H1 (cell line): ENCODE data around the gene COL21A1. TPM values are rescaled to one million over a fixed set of nuclear protein-coding genes. Genes with fewer than 3 reads are reported as not detected.

ENCODE experiments used
- CTCF ChIA-PET: fragments of 300-600 bp; sonication (Branson Sonifier 250); formaldehyde crosslinking; loops from one replicate; lab custom pipeline; 2021; ENCODE audit not compliant: partially characterized antibody; lab: Charles Lee
- POLR2A ChIA-PET: fragments of 300-600 bp; sonication (Branson Sonifier 250); formaldehyde crosslinking; loops from one replicate; lab custom pipeline; 2021; ENCODE audit warnings: inconsistent platforms; ENCODE audit not compliant: partially characterized antibody; lab: Charles Lee
- DNase-seq, 2 experiments: peaks; one replicate each; pipeline versions ENCODE4 v3.0.0 to v3.0.0-alpha.2; 2010 to 2022; ENCODE audit warnings: low spot score in 2 of 2, low read depth in 1 of 2, mixed read lengths in 1 of 2
- FAIRE-seq: peaks from 2 replicates; lab custom pipeline; 2011; peaks lifted over from hg19 to GRCh38; lab: Jason Lieb, UNC
- H2AFZ ChIP-seq: 2 replicates; pipeline ENCODE4 v1.8.1; 2012; ENCODE audit warnings: low read length, inconsistent platforms
- H2AK5ac ChIP-seq: 2 replicates; pipeline ENCODE4 v1.6.1; 2013; ENCODE audit warnings: low read depth, low read length
- H2BK120ac ChIP-seq: replicated peaks from 2 replicates; pipeline ENCODE3; 2013; ENCODE audit warnings: low read depth, low read length, inconsistent platforms
- H2BK12ac ChIP-seq: 2 replicates; pipeline ENCODE4 v1.6.1; 2013; ENCODE audit warnings: low read depth, low read length
- H2BK15ac ChIP-seq: 2 replicates; pipeline ENCODE4 v1.6.1; 2013; ENCODE audit warnings: low read length
- H2BK20ac ChIP-seq: 2 replicates; pipeline ENCODE4 v1.6.1; 2013; ENCODE audit warnings: low read length
- H2BK5ac ChIP-seq: 2 replicates; pipeline ENCODE4 v1.6.1; 2013; ENCODE audit warnings: low read depth, low read length
- H3K14ac ChIP-seq: 2 replicates; pipeline ENCODE4 v1.6.1; 2013; ENCODE audit warnings: inconsistent platforms; ENCODE audit not compliant: insufficient read length
- H3K18ac ChIP-seq: 2 replicates; pipeline ENCODE4 v1.6.1; 2013; ENCODE audit warnings: low read length; ENCODE audit errors: extremely low read depth
- H3K23ac ChIP-seq: 2 replicates; pipeline ENCODE4 v1.6.1; 2013; ENCODE audit warnings: inconsistent platforms; ENCODE audit not compliant: insufficient read length
- H3K23me2 ChIP-seq: 2 replicates; pipeline ENCODE4 v1.6.1; 2013; ENCODE audit warnings: low read depth, low read length
- H3K27ac ChIP-seq: 2 replicates; pipeline ENCODE4 v1.6.1; 2011; ENCODE audit warnings: low read depth, low read length, inconsistent platforms
- H3K27me3 ChIP-seq, 4 experiments: replicated peaks in 1 of 4; 1 replicate in 1 of 4; 2 replicates in 3 of 4; pipeline versions ENCODE4 v1.6.1 to v1.8.1; 2011 to 2013; ENCODE audit warnings: low read length in 3 of 4, mild to moderate bottlenecking in 3 of 4, inconsistent platforms in 2 of 4, mixed read lengths in 2 of 4, moderate library complexity in 1 of 4; ENCODE audit not compliant: control insufficient read depth in 3 of 4, insufficient read depth in 3 of 4; ENCODE audit errors: extremely low read depth in 1 of 4
- H3K36me3 ChIP-seq, 4 experiments: 2 replicates each; pipeline versions ENCODE4 v1.6.1 to v1.8.1; 2011 to 2013; ENCODE audit warnings: mild to moderate bottlenecking in 4 of 4, low read length in 3 of 4, moderate library complexity in 2 of 4, control low read depth in 1 of 4, inconsistent platforms in 1 of 4; ENCODE audit not compliant: insufficient read depth in 4 of 4, control insufficient read depth in 2 of 4
- H3K4ac ChIP-seq: replicated peaks from 2 replicates; pipeline ENCODE3; 2013; ENCODE audit warnings: low read length, low read depth, mixed read lengths, inconsistent platforms; ENCODE audit not compliant: insufficient read length
- H3K4me1 ChIP-seq, 4 experiments: replicated peaks in 1 of 4; 1 replicate in 1 of 4; 2 replicates in 3 of 4; pipeline versions ENCODE4 v1.6.1 to v1.8.1; 2011 to 2013; ENCODE audit warnings: low read length in 3 of 4, inconsistent platforms in 2 of 4, mixed read lengths in 1 of 4; ENCODE audit not compliant: insufficient read depth in 4 of 4, control insufficient read depth in 3 of 4
- H3K4me2 ChIP-seq, 2 experiments: 2 replicates each; pipeline versions ENCODE4 v1.6.1 to v1.8.1; 2011 to 2013; ENCODE audit warnings: low read depth in 2 of 2, low read length in 2 of 2, control low read depth in 1 of 2, inconsistent platforms in 1 of 2, mild to moderate bottlenecking in 1 of 2; ENCODE audit not compliant: insufficient read depth in 1 of 2
- H3K4me3 ChIP-seq, 4 experiments: fragments of 200-600, 300-600 bp in 1 of 4; sonication (generic), shearing (Covaris generic), sonication (Bioruptor Twin) in 1 of 4; 2 replicates each; pipeline versions ENCODE4 v1.5.1 to v1.8.1; 2011 to 2016; ENCODE audit warnings: low read length in 4 of 4, low read depth in 3 of 4, control low read depth in 2 of 4, inconsistent platforms in 2 of 4, mild to moderate bottlenecking in 2 of 4, mixed read lengths in 1 of 4, moderate library complexity in 1 of 4; ENCODE audit not compliant: insufficient read depth in 2 of 4; ENCODE audit errors: extremely low read depth in 1 of 4
- H3K56ac ChIP-seq: replicated peaks from 2 replicates; pipeline ENCODE3; 2013; ENCODE audit warnings: low read depth, mild to moderate bottlenecking, mixed read lengths, low read length, inconsistent platforms; ENCODE audit not compliant: insufficient read length
- H3K79me1 ChIP-seq: 2 replicates; pipeline ENCODE4 v1.6.1; 2013; ENCODE audit warnings: low read depth, low read length, control low read depth
- H3K79me2 ChIP-seq, 2 experiments: 2 replicates each; pipeline versions ENCODE4 v1.6.1 to v1.8.1; 2012 to 2013; ENCODE audit warnings: low read length in 2 of 2, mild to moderate bottlenecking in 2 of 2, inconsistent platforms in 1 of 2; ENCODE audit not compliant: insufficient read depth in 2 of 2, control insufficient read depth in 1 of 2
- H3K9ac ChIP-seq, 4 experiments: replicated peaks in 1 of 4; 1 replicate in 1 of 4; 2 replicates in 3 of 4; pipeline versions ENCODE4 v1.6.1 to v1.8.1; 2011 to 2013; ENCODE audit warnings: low read depth in 3 of 4, low read length in 3 of 4, control low read depth in 2 of 4, mild to moderate bottlenecking in 2 of 4, moderate library complexity in 2 of 4, inconsistent platforms in 1 of 4; ENCODE audit errors: extremely low read depth in 1 of 4
- H3K9me3 ChIP-seq, 2 experiments: 2 replicates each; pipeline versions ENCODE4 v1.6.1 to v1.8.1; 2012 to 2013; ENCODE audit warnings: mild to moderate bottlenecking in 2 of 2, moderate library complexity in 2 of 2, control low read depth in 1 of 2, inconsistent platforms in 1 of 2, low read depth in 1 of 2, low read length in 1 of 2, mixed read lengths in 1 of 2; ENCODE audit not compliant: insufficient read depth in 2 of 2
- H4K20me1 ChIP-seq, 2 experiments: replicated peaks in 1 of 2; 2 replicates each; pipeline versions ENCODE3 to v1.8.1; 2011 to 2013; ENCODE audit warnings: inconsistent platforms in 2 of 2, low read length in 2 of 2, mild to moderate bottlenecking in 1 of 2; ENCODE audit not compliant: insufficient read depth in 2 of 2, control insufficient read depth in 1 of 2
- H4K5ac ChIP-seq: 2 replicates; pipeline ENCODE4 v1.6.1; 2013; ENCODE audit warnings: low read length, low read depth, mixed read lengths, inconsistent platforms; ENCODE audit not compliant: insufficient read length
- H4K8ac ChIP-seq: 2 replicates; pipeline ENCODE4 v1.8.0; 2013; ENCODE audit warnings: mild to moderate bottlenecking, moderate library complexity, low read length, inconsistent platforms; ENCODE audit not compliant: insufficient read depth; ENCODE audit errors: extremely low read depth
- H4K91ac ChIP-seq: replicated peaks from 2 replicates; pipeline ENCODE3; 2013; ENCODE audit warnings: low read length, mixed read lengths, inconsistent platforms; ENCODE audit not compliant: insufficient read length
- BCL11A ChIP-seq, 2 experiments: IDR thresholded peaks; one replicate each; pipeline ENCODE4 v1.6.1; 2011; ENCODE audit warnings: low read depth in 2 of 2, low read length in 2 of 2, mild to moderate bottlenecking in 2 of 2
- CTCF ChIP-seq, 3 experiments: IDR thresholded peaks; 1 replicate in 2 of 3; 2 replicates in 1 of 3; pipeline versions ENCODE4 v1.5.1 to v1.6.1; 2011; ENCODE audit warnings: low read length in 3 of 3, mild to moderate bottlenecking in 3 of 3, inconsistent platforms in 2 of 3, low read depth in 1 of 3, moderate library complexity in 1 of 3; ENCODE audit not compliant: insufficient read depth in 1 of 3; ENCODE audit errors: control extremely low read depth in 1 of 3
- KDM4A ChIP-seq: IDR thresholded peaks from one replicate; pipeline ENCODE4 v1.7.1; 2012; ENCODE audit warnings: low read depth, mild to moderate bottlenecking, moderate library complexity, low read length, inconsistent platforms; ENCODE audit not compliant: severe bottlenecking
- NRF1 ChIP-seq: IDR thresholded peaks from 2 replicates; pipeline ENCODE4 v1.6.1; 2011; ENCODE audit warnings: mild to moderate bottlenecking, low read depth, low read length, improper control_type of control experiment
- PHF8 ChIP-seq: fragments of 200-600 bp; sonication (generic); conservative IDR thresholded peaks from 2 replicates; pipeline ENCODE4 v1.7.1; 2012; ENCODE audit warnings: low read depth, mild to moderate bottlenecking, inconsistent platforms, low read length, moderate library complexity
- RBBP5 ChIP-seq: IDR thresholded peaks from 2 replicates; pipeline ENCODE4 v1.7.1; 2012; ENCODE audit warnings: low read depth, mild to moderate bottlenecking, inconsistent platforms, low read length, moderate library complexity, borderline replicate concordance
- SIN3A ChIP-seq, 2 experiments: IDR thresholded peaks in 1 of 2; conservative IDR thresholded peaks in 1 of 2; 2 replicates each; pipeline ENCODE4 v1.6.1; 2011 to 2012; ENCODE audit warnings: low read length in 2 of 2, improper control_type of control experiment in 1 of 2, low read depth in 1 of 2, mild to moderate bottlenecking in 1 of 2
- SUZ12 ChIP-seq: fragments of 200-600 bp; sonication (generic); IDR thresholded peaks from 2 replicates; pipeline ENCODE4 v1.6.1; 2012; ENCODE audit warnings: mild to moderate bottlenecking, inconsistent platforms, low read length, moderate library complexity, mixed read lengths
- TAF1 ChIP-seq: IDR thresholded peaks from 2 replicates; pipeline ENCODE4 v1.6.1; 2011; ENCODE audit warnings: mild to moderate bottlenecking, low read depth, low read length
- TEAD4 ChIP-seq: IDR thresholded peaks from 2 replicates; pipeline ENCODE4 v1.6.1; 2012; ENCODE audit warnings: low read depth, low read length, inconsistent platforms, mixed read lengths
- WGBS, 2 experiments: shearing (Covaris generic) in 1 of 2; methylation state at CpG; one replicate each; pipeline versions ENCODE4 v1.1.6 to v1.1.7; 2013 to 2015; ENCODE audit warnings: low lambda C conversion rate in 2 of 2, mixed read lengths in 2 of 2, inconsistent platforms in 1 of 2, low coverage in 1 of 2, missing lambda C conversion rate in 1 of 2; ENCODE audit not compliant: insufficient replicate concordance in 2 of 2, insufficient coverage in 1 of 2, insufficient read length in 1 of 2; ENCODE audit errors: extremely low coverage in 1 of 2, missing lambda C conversion rate in 1 of 2; 5-methylcytosine and 5-hydroxymethylcytosine counted together
- polyA plus RNA-seq, 7 experiments: library from polyadenylated mRNA; depleted of rRNA in 3 of 7; stranded (reverse) in 5 of 7; unstranded in 2 of 7; fragments of >200 nt in 5 of 7; fragments of 200-250 nt in 2 of 7; gene quantifications; 1 replicate in 5 of 7; 2 replicates in 1 of 7; 4 replicates in 1 of 7; pipeline versions ENCODE4 v1.2.1 to v1.2.3, GENCODE V29; 2011 to 2013; ENCODE audit warnings: missing spikeins in 2 of 7, mixed read lengths in 2 of 7
- total RNA-seq: library from RNA; stranded (reverse); fragmentation: NEBNext Ultra II Directional; extraction: Animal tissue kit (Norgen Biotek cat#: 25700); gene quantifications from 2 replicates; pipeline ENCODE4 v1.2.1, GENCODE V29; 2021

Gene COL21A1
- total and polyA plus RNA-seq, 2 of the 8 experiments (the other 6 are each of a cell fraction or from before 2014, with no cell fraction given), result 1.6 to 3.4 TPM

- Histone ChIP-seq H2BK5ac (no peak overlapping the region), H4K20me1 (no peaks in the 10 kb centered on the region), H3K79me2 (no peaks in the 10 kb centered on the region), H2AK5ac (no peak overlapping the region), H3K4ac (no peak overlapping the region), H4K5ac (no peak overlapping the region), H2BK15ac (no peak overlapping the region), H3K18ac (no peak overlapping the region), H3K9ac (no peak overlapping the region), H3K14ac (no peak overlapping the region), H2BK12ac (no peak overlapping the region), H3K23me2 (no peaks in the 10 kb centered on the region), H3K27ac (no peak overlapping the region), H3K4me1 (no peaks in the 10 kb centered on the region), H3K9me3 (no peaks in the 10 kb centered on the region), H3K36me3 (no peaks in the 10 kb centered on the region), H4K8ac (no peak overlapping the region), H3K79me1 (no peaks in the 10 kb centered on the region), H4K91ac (no peak overlapping the region), H2BK120ac (no peak overlapping the region), H3K4me3 (no peak overlapping the region), H3K27me3 (no peaks in the 10 kb centered on the region), H3K4me2 (no peak overlapping the region), H3K23ac (no peak overlapping the region), H2AFZ (no peak overlapping the region), H2BK20ac (no peak overlapping the region), H3K56ac (no peak overlapping the region)
- DNase-seq (no peak), FAIRE-seq (no peak)
- POLR2A ChIA-PET, result no interaction called here
- CTCF ChIA-PET, result no interaction called here
- WGBS, 2 experiments, result 86% methylated on average over 2 of the region's 2 CpGs; no CpG with 5 or more reads in 1 of the 2 experiments
- TF ChIP-seq TAF1 (no peak), BCL11A (IDR thresholded peaks at IDR 0.05; ENCODE audit: low read depth in 2 of 2, low read length in 2 of 2) (no peak), RBBP5 (no peak), SIN3A (conservative IDR thresholded peaks at IDR 0.05 in 1 of 2, IDR thresholded peaks at IDR 0.05 in 1 of 2; ENCODE audit: low read depth in 1 of 2, low read length in 2 of 2) (no peak), CTCF (IDR thresholded peaks at IDR 0.05; ENCODE audit: control extremely low read depth in 1 of 3, insufficient read depth in 1 of 3, low read depth in 1 of 3, low read length in 3 of 3) (no peak), NRF1 (no peak), KDM4A (no peak), SUZ12 (no peak), TEAD4 (no peak), PHF8 (no peak)
Observed at GRCh38 chr6:56079751-56080540, 167.4 kb downstream of the COL21A1 start.
